Duodenal mucosa (tissue), 2 donors: ENCODE measurements around the gene IQCM.

Experiments used
- H3K27ac ChIP-seq: one replicate; pipeline ENCODE4 v1.7.0; 2013; ENCODE audit warnings: low read depth, low read length
- H3K27me3 ChIP-seq, 2 donors: one replicate each; pipeline ENCODE4 v1.7.0; 2013; ENCODE audit warnings: low read length in 2 of 2, control low read depth in 1 of 2; ENCODE audit not compliant: insufficient read depth in 2 of 2, control insufficient read depth in 1 of 2
- H3K36me3 ChIP-seq, 2 donors: one replicate each; pipeline ENCODE4 v1.7.0; 2013; ENCODE audit warnings: low read length in 2 of 2, control low read depth in 1 of 2; ENCODE audit not compliant: insufficient read depth in 2 of 2, control insufficient read depth in 1 of 2
- H3K4me1 ChIP-seq, 2 donors: one replicate each; pipeline ENCODE4 v1.7.0; 2013; ENCODE audit warnings: low read length in 2 of 2, control low read depth in 1 of 2; ENCODE audit not compliant: insufficient read depth in 2 of 2, control insufficient read depth in 1 of 2
- H3K4me3 ChIP-seq, 2 donors: one replicate each; pipeline ENCODE4 v1.7.0; 2013; ENCODE audit warnings: low read length in 2 of 2, low read depth in 1 of 2
- H3K9ac ChIP-seq, 2 donors: one replicate each; pipeline ENCODE4 v1.7.0; 2013; ENCODE audit warnings: low read length in 2 of 2, low read depth in 1 of 2
- H3K9me3 ChIP-seq, 2 donors: one replicate each; pipeline ENCODE4 v1.7.0; 2013; ENCODE audit warnings: low read length in 2 of 2, control low read depth in 1 of 2; ENCODE audit not compliant: control insufficient read depth in 1 of 2

The IQCM gene

GRCh38 chr4:149823769-149824221, 8.2 kb upstream of the IQCM start:
- no peak overlapping the region for H3K27ac ChIP-seq
- H3K27me3 ChIP-seq: no peaks in the 10 kb centered on the region
- no peak overlapping the region for H3K9ac ChIP-seq
- no peak overlapping the region for H3K4me3 ChIP-seq
- no peaks in the 10 kb centered on the region for H3K4me1 ChIP-seq
- no peaks in the 10 kb centered on the region for H3K36me3 ChIP-seq
- H3K9me3 ChIP-seq: no peaks in the 10 kb centered on the region

GRCh38 chr4:149801416-149801815, 14.2 kb downstream of the IQCM start:
- Histone ChIP-seq H3K36me3 (no peaks in the 10 kb centered on the region), H3K4me1 (no peaks in the 10 kb centered on the region), H3K4me3 (no peak overlapping the region), H3K27me3 (no peaks in the 10 kb centered on the region), H3K9ac (no peak overlapping the region), H3K9me3 (no peaks in the 10 kb centered on the region), H3K27ac (no peak overlapping the region)

GRCh38 chr4:149799546-149799945, 16.1 kb downstream of the IQCM start:
- Histone ChIP-seq H3K4me1 (no peaks in the 10 kb centered on the region), H3K9me3 (no peaks in the 10 kb centered on the region), H3K36me3 (no peaks in the 10 kb centered on the region), H3K27ac (no peak overlapping the region), H3K27me3 (no peaks in the 10 kb centered on the region), H3K4me3 (no peak overlapping the region), H3K9ac (no peak overlapping the region)

GRCh38 chr4:149796381-149796780, 19.3 kb downstream of the IQCM start:
- Histone ChIP-seq H3K4me1 (no peaks in the 10 kb centered on the region), H3K4me3 (no peak overlapping the region), H3K9me3 (no peaks in the 10 kb centered on the region), H3K36me3 (no peaks in the 10 kb centered on the region), H3K27me3 (no peaks in the 10 kb centered on the region), H3K9ac (no peak overlapping the region), H3K27ac (no peak overlapping the region)

- Histone ChIP-seq H3K4me3 (no peak overlapping the region), H3K9me3 (no peaks in the 10 kb centered on the region), H3K27ac (no peak overlapping the region), H3K27me3 (no peaks in the 10 kb centered on the region), H3K9ac (no peak overlapping the region), H3K4me1 (no peaks in the 10 kb centered on the region), H3K36me3 (no peaks in the 10 kb centered on the region)
Observed at GRCh38 chr4:149795256-149795655, 20.4 kb downstream of the IQCM start.

DNA sequence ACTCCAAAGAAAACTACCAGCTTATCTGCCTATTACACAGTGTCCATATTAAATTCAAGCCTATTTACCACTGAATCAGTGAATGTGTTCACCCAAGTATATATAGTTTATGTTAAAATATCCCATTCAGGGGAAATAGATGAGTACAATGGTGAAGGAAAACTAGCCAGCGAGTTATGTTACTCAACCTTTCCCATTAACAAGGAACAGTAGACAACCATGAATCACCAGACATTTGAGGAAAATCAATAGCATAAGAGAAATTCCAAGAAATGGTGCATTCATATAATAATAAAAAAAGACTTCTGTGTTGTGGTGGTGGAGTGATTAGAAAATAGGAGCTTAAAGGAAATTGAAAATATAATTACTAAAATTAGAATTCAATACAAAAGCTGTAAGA, 21.3 kb downstream of the IQCM start:
- H3K36me3 ChIP-seq: no peaks in the 10 kb centered on the region
- H3K27ac ChIP-seq: no peak overlapping the region

DNA sequence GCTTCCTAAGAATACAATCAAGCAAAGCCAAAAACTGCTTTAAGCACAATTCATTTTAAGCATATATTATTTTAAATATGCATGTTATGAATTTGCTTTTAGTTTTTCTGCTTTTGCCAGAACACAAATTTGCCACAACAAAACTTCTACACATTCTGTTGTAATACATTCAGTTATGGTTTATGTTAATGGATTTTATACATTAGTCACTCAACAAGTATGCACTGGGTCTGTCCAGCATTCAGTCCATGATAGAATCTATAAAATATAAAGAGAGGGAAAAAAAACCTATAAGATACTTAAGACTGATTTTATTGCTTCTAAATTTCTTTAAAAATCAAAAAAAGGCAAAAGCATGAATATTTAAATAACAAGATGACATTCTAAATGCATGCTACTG, 22.2 kb downstream of the IQCM start:
- Histone ChIP-seq H3K36me3 (no peaks in the 10 kb centered on the region), H3K4me1 (no peaks in the 10 kb centered on the region), H3K9ac (no peak overlapping the region)

More for the DNA sequence above, 21.3 kb downstream of the IQCM start:
- no peaks in the 10 kb centered on the region for H3K4me1 ChIP-seq
- H3K9me3 ChIP-seq: no peaks in the 10 kb centered on the region
- H3K4me3 ChIP-seq: no peak overlapping the region
- no peaks in the 10 kb centered on the region for H3K27me3 ChIP-seq
- H3K9ac ChIP-seq: no peak overlapping the region

DNA sequence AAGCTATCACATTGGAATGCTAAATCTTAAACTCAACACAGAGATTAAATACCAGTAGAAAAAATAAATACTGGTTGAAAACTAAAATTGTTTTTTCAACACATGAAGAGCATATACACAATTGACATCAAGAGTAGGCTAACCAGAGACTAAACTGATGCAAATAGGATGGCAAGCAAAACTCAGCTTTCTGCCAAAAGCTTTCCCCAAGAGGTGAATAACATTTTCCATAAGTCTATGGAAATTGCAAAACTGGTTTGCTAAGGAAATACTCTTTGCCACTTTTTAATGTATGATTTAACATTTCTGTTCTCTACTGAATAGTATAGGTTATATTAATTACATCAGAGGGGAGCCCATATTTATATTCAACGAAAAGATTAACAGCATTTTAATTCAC, 23.8 kb downstream of the IQCM start:
- H3K9ac ChIP-seq: no peak overlapping the region

More for the DNA sequence above, 22.2 kb downstream of the IQCM start:
- Histone ChIP-seq H3K27ac (no peak overlapping the region), H3K27me3 (no peaks in the 10 kb centered on the region), H3K9me3 (no peaks in the 10 kb centered on the region), H3K4me3 (no peak overlapping the region)

GRCh38 chr4:149790172-149790907, 25.3 kb downstream of the IQCM start:
- Histone ChIP-seq H3K9me3 (no peaks in the 10 kb centered on the region), H3K4me3 (no peak overlapping the region), H3K4me1 (no peaks in the 10 kb centered on the region), H3K36me3 (no peaks in the 10 kb centered on the region), H3K27ac (no peak overlapping the region), H3K9ac (no peak overlapping the region), H3K27me3 (no peaks in the 10 kb centered on the region)

More for the DNA sequence above, 23.8 kb downstream of the IQCM start:
- Histone ChIP-seq H3K4me1 (no peaks in the 10 kb centered on the region), H3K27me3 (no peaks in the 10 kb centered on the region), H3K4me3 (no peak overlapping the region), H3K36me3 (no peaks in the 10 kb centered on the region), H3K27ac (no peak overlapping the region), H3K9me3 (no peaks in the 10 kb centered on the region)

DNA sequence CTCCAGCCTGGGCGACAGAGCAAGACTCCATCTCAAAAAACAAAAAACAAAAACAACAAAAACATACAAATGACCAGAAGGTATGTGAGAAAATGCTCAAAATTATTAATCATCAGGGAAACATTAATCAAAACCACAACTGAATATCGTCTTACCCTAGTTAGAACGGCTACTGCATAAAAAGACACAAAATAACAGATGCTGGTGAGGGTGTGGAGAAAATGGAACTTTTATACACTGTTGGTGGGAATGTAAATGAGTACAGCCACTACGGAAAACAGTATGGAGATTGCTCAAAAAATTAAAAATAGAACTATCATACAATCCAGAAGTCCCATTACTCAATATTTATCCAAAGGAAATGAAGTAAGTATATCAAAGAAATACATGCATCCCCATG, 27.3 kb downstream of the IQCM start:
- Histone ChIP-seq H3K4me3 (no peak overlapping the region), H3K9ac (no peak overlapping the region), H3K27me3 (no peaks in the 10 kb centered on the region), H3K36me3 (no peaks in the 10 kb centered on the region), H3K4me1 (no peaks in the 10 kb centered on the region), H3K27ac (no peak overlapping the region), H3K9me3 (no peaks in the 10 kb centered on the region)
